Vagina (tissue), 2 donors: ENCODE data around the gene EMX1.

Source experiments
- CTCF ChIP-seq, 3 experiments: fragments of 450-650 bp in 2 of 3; fragments of 200-600 bp in 1 of 3; sonication (generic) in 1 of 3; IDR thresholded peaks; one replicate each; pipeline ENCODE4 v1.5.1; 2017 to 2019; ENCODE audit warnings: antibody characterized with exemption in 3 of 3, mild to moderate bottlenecking in 2 of 3, moderate library complexity in 2 of 3
- POLR2A ChIP-seq, 2 donors: fragments of 450-650 bp; IDR thresholded peaks; one replicate each; pipeline ENCODE4 v1.6.1; 2017; ENCODE audit warnings: antibody characterized with exemption in 2 of 2, mild to moderate bottlenecking in 2 of 2, moderate library complexity in 2 of 2
- POLR2AphosphoS5 ChIP-seq, 2 donors: sonication (generic); formaldehyde crosslinking; IDR thresholded peaks; one replicate each; pipeline ENCODE4 v1.9.0; 2017; ENCODE audit warnings: antibody characterized with exemption in 2 of 2, mild to moderate bottlenecking in 2 of 2, low read depth in 1 of 2; ENCODE audit not compliant: insufficient read depth in 1 of 2

GRCh38 chr2:72940361-72940760 is 23.0 kb downstream of the EMX1 start:
- no peak for TF ChIP-seq CTCF (IDR thresholded peaks at IDR 0.05)
- no peak for TF ChIP-seq POLR2A (IDR thresholded peaks at IDR 0.05)
- TF ChIP-seq POLR2AphosphoS5 (IDR thresholded peaks at IDR 0.05; ENCODE audit: insufficient read depth in 1 of 2, low read depth in 1 of 2), result no peak
